ENCODE data around the gene WDR64.
A peak's percentile ranks its signal among the peaks of the same experiment; 100 is the strongest.
"Not testable (repeated sequence)": the region's sequence is repeated elsewhere in the genome, so short reads cannot be mapped to it uniquely, and the experiment has no call there.

WDR64 gene

DNA sequence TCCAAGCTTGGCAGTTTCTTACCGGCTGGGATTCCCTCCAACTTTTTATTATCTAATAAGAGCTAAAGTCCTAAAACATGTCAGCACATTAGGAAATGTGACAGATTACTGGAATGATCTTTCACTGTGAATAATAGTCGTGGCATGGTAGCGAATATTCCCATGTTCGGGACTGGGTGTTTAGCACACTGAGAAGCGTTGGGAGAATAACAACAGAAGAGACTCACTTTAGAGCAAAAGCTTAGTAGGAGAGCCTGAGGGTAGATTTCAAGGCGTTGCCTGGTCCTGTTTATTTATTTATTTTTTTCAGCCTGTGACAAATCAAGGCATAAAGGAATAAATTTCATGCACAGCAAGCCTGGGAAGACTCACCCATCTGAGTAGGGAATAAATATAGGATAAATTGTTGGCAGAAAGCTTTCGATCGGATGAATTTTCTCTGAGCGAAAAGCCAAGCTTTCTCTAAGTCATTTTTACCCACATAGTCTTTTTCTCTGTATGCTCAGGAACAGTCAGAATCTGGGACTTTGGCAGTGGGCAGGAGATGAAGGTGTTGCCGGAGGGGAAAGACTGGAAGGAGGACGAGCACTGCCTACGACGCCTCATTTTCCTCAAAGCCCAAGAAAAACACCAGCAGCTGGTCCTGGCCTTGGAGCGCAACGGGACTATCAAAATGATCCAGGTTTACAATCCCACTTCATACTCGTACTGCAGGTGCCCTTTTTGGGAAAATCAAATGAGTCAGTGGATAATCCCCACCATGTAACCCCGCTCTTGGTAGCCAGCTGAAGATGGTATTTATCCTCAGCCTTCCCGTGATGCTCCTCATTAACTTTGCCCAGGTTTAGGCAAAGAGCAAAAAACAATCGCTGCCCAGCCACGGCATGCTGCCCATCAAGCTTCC is 97.2 kb downstream of the WDR64 start:
- DNase-seq: no peak

DNA sequence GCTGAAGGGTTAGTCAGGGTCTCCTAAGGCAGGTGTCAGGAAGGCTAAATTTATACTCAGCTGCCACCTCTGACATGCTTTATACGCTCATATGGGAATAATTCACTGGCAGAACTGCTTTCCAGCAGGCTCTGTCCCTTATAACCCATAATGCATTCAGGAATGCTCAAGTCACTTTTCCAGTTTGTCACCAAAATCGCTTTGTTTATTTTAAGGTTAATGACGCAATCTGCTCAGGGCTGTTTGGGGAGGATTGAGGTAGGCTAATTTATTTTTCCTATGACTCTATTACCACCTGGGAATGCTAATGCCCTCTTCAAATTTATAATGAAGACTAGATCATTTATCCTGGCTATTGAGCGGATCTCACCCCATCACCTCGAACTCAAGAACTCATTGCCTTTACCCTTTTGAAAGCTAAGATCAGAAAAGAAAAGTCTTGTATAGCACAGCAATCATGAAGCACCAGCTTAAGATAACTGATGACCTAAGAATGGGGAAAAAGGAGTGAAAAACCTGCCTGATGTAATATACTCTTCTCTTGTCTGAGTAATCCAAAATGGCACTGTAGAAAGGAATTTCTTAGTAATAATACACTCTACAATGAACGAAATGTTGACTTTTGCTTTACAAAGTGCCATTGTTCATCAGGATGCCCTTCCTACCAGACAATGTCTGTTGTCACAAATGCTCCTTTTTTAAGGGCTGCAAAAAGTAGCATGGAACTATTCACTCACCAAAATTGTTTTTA is 98.0 kb downstream of the WDR64 start:
- no peak for DNase-seq

DNA sequence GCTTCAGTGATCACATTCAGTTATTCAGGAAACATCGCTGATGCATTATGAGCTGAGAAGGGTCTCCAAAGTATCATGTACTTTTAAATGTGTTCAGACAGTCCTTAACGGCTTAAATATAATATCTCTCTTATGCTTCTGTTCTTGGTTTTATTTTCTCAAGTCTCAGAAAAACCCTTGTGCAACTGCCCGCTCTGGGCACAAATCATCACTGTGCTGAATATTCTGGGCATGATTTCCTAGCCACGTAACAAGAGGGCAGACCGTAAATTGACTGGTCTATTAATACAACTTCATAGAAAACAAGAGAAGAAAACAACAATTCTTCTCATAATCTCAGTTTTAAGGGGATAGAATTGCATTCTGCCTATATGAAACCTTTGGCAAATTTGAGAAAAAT is 99.4 kb downstream of the WDR64 start:
- no peak for DNase-seq

DNA sequence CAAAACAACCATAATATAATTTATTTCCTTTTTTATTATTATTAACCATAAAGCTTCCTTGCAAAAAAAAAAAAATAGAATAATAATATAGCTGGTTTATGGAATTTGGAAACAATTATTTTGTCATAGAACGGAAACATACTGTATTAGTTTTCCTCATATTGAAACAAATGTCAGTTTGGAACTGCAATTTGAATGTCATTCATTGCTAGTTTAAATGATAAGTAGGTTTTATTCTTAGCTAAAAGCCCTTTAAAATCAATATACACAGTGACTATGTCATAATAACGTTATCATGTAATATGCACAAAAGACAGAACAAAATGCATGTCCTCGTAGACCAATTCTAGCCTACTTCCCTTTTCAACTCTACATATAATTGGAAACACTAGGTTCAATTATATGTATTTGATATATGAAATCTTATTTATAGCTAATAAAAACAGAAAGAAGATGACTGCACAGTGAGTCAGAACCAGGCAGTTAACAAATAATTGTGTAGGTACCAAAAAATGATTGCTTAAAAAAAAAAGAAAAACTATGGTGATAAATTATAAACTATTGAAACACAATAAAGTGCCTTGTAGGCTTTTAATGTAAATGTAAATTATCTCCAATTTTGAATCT is 110.7 kb downstream of the WDR64 start:
- no peak for DNase-seq

DNA sequence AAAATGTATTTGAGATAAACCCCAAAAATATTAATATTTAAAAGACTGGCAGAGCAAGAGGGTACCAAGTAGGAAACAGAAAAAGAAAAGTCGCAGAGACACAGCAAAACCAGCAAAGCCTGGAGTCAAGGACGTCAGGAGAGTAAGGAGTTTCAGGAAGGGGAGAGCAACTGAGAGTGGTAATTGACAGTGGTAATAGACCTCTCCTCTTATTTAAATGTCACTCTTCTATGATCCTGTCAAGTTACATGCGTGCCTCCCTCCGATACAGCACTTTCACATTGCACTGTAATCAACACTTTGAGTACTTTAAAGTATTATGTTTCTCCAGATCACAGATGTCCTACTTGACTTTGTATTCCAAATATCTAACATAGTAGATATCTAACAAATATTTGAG is 113.3 kb downstream of the WDR64 start:
- no peak for DNase-seq

DNA sequence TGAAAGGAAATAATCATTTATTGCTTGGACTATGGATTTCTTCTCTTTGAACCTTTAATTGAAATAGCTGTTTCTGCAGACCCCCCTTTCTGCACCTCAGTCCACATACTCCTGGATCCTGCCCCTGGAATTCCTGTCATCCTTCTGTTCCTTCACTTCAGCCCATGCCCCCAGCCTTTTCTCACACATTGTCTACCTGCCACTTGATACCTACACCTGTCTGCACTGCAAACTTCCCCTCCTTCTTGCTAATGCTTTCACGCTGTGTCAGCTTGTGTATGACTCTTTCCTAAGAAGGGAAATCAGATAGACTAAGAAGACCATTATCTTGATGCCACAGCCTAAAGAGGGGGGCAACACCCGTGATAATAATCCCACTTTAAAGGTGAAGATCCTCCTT is 115.7 kb downstream of the WDR64 start:
- DNase-seq: no peak

DNA sequence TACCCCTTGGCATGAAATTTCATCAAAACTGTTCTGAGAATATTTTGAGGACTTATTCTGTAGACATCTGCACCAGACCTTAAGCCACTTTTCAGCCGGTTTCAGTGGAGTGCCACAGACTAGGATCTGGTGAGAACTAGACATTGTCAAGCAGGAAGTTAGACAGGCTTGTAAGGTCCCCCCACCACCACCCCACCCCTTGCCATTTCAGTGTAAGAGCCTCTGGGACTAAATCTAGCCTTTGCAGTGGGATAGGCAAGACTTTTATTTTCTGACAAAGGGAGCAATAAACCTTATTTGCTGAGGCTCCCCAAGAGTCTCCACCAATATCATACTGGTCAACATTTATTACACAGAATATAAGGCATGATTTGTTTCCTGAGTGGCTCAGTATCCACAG is 118.0 kb downstream of the WDR64 start:
- no peak for DNase-seq

DNA sequence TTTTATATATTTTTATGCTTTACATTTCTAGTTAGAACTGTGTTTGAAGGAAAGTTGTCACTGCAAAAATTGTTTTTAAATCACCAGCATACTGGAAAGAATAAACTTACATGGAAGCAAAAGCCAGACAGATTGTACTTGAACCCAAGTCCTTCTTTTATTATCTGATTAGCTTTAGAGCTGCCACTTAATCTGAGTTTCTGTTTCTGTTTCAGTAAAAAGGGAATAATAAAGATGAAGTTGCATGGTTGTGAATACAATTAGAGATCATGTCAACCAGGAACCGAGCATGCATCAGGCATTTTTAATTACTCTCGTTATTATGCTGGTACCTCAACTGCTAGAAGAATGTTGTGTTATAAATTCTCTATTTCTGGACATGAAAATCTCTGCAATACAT is 119.0 kb downstream of the WDR64 start:
- DNase-seq: no peak

DNA sequence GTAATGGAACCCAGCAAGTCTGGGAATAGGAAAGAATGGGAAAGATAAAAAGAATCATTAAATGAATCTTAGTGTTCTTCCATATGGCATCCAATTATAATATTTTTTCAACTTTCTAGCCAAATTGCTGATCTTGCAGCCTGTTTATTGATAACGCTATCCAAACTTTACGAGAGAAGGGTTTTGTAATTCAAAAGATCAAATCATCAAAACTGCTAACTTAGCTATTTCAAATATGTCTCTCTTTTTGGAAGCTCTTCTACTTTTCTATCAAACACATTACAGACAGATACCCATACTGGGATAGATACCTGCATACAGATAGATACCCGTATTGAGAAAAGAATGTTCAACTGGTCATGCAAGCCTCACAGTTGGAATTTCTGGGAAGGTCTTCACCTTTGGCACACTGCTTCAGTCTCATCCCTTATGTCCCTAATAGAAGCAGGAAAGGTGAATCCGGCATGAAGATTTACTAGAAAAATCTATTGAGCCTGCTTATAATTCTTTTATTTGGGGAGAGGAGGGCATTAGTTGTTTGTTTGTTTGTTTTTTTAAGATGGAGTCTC is 120.9 kb downstream of the WDR64 start:
- DNase-seq: no peak

DNA sequence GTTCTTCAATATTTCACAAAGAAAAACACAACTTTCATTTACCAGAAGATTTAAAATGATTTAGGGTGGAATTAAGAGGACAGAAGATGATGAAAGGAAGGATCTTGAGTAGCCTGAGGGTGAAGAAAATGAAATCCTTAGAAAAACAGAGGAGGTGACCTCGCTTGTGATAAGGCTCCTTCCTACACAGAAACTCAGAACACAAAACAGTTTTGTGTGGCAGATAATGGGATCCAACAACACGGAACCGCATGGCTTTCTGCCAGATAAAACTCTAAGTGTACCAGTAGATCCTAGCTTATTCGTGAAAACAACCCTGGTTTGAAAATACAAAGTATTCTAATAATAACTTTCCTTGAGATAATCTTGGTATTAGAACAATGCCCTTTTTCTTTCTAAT is 121.9 kb downstream of the WDR64 start:
- DNase-seq: no peak

DNA sequence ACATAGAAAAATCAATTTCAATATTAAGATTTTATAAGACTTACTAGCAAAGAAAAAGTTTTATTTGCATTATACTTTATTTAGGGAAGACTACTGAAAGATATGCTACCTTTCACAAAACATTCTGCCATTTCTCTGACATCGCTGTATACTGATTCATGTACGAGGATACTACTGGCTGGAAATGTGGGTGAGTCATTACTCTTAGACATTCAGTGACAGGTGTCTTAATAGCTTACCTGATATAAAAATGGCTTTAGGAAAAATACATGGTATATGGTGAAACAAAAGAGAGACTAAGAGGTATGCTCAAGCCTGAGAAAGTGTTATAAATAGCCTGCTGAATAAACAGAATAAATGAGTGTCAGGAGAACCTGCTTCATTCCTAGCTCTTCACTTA is 122.9 kb downstream of the WDR64 start:
- no peak for DNase-seq

DNA sequence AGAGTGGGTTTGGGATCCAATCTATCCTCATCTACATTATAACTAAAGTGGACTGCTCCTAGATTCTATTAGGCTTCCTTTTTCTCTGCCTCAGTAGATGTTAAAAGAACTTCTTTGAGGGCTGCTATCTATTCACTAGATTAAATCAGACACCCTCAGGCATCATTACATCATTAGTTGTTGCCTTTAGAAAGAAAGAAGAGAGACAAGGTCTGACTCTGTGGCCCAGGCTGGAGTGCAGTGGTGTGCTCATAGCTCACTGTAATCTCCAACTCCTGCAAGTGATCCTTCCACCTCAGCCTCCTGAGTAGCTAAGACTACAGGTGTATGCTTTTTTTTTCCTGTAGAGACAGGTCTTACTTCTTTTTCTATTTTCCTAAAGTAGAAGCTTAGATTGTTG is 124.8 kb downstream of the WDR64 start:
- DNase-seq: no peak

DNA sequence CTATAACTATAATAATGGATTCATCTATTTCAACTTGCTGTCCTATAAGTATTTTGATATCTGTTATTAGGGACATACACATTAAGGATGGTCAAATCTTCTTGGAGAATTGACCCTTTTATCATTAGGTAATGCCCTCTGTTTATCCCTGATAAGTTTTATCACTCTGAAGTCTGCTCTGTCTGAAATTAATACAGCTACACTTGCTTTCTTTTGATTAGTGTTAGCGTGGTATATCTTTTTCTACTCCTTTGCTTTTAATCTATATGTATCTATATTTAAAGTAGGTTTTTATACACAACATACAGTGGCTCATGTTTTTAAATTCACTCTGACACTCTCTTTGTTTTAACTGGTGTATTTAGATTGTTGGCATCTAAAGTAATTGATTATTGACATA is 126.0 kb downstream of the WDR64 start:
- DNase-seq: no peak

DNA sequence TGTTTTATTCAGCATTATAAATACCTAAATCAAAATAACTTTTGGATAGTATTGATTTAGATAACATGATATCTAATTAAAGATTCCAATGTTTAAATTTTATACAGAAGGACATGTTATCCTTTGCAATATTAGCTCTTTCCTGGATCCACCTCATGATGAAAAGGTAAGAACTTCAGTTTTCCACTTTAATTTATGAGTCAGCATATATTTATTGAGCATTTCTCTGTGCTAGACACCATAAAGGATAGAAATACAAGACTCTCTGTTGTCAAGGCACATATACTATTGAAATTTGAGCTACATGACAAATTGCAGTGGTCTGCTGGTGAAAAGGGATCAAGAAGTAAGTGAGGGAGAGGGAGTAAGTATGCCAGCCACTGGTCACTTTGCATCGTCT is 127.8 kb downstream of the WDR64 start:
- no peak for DNase-seq

DNA sequence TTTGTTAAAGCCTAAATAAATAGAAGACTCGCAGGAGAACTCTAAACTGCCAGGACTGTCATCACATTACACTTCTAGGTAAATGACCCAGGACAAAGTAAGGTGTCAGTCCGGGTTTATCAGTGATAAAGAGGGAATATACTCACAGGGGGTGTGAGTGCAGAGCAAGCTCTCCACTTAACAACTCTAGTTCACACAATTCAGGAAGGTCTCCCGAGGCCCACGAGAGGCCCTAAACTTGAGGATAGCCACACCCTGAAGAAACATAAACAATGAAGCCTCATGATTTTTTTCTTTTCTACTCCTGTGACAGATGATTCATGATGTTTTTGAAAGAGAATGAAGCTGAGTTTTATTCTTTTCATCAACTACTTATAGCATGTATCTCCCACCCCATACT is 130.3 kb downstream of the WDR64 start:
- no peak for DNase-seq

DNA sequence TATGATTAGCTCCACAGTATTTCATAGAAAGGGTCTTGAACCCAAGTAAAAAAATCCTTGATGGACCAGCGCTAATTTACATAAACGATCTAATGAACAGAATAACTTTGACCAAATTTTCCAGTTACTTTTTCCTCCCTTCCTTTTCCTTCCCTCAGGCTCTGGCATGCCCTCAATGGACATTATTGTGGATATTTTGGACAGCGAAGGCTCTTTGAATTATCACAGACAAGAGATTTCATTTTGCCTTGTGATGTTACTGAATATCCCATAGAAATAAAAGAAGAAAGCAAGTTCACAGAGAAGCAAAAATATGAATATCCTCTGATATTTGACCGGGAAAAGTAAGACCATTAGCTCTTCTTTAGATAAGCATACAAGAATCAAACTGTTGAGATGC is 135.6 kb downstream of the WDR64 start:
- DNase-seq: no peak

DNA sequence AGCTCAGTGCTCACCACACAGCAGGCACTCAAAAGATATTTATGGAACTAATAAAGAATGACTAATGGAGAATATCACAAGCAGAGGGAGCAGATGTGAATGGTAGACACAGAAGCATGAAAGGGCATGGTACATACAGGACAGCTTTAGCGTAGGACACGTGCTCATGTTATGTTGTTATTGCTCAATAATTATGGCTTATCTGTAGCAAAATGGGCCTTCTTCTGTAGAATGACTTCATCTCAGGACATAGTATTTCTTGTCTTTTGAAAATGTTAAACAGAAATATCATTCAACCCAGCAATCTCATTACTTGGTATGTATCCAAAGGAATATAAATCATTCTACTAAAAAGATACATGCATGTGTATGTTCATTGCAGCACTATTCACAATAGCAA is 137.0 kb downstream of the WDR64 start:
- DNase-seq: no peak

DNA sequence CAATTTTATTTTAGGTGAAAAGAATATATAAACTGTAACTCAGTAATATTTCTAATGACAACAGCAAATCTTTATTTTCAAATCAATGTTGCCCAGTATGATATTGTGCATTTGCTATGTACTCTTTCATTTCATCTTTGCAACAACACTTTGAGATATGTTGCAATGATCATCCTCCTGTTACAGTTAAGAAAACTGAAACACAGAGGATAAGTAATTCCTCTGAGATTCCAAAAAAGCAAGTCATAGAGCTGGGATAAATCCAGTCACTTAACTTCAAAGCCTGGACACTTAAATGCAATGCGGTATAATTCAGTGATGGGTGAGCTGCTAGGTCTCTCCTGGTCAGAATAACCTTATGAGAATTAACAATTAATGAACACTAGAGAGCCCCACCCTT is 147.3 kb downstream of the WDR64 start:
- DNase-seq: no peak

DNA sequence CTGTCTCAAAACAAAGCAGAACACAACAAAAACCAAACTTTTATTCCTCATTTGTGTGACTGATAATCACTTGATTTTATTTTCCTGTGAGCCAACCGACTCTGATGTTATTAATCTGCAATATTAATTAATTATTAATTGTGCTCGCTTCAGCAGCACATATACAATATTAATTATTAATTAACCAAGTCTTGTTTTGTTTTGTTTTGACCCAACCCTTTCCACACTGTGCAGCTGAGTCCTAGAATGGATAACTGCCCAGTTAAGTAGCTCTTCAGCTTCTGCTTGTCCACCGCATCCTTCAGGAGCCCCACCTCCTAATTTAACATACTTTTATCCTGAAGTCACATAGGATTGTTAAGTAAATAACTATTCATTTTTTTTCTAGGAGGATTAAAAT is 148.6 kb downstream of the WDR64 start:
- DNase-seq: no peak

DNA sequence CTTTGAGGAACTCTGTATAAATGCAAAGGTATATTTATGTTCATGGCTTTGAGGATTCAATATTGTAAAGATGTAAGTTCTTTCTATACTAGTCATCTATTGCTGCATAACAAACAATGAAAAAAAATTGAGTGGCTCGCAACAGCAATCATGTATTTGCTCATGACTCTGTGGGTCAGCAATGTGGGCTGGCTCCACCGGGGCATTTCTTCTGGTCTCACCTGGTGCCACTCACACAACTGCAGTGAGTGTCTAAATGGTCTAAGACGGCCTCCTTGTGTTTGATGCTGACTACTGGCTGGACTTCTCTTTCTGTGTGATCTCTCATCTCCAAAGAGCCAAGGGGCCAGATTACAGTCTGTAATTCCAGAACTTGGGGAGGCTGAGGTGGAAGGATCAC is 150.8 kb downstream of the WDR64 start:
- DNase-seq: no peak

DNA sequence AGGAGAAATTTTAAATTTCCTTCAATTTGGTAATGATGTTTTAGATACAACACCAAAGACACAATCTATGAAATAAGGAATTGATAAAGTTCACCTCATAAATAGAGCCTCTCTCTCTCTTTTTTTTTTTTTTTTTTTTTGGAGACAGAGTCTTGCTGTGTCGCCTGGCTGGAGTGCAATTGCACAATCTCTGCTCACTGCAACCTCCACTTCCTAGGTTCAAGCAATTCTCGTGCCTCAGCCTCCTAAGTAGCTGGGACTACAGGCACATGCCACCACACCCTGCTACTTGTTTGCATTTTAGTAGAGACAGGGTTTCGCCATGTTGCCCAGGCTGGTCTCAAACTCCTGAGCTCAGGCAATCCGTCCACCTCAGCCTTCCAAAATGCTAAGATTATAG is 152.6 kb downstream of the WDR64 start:
- DNase-seq: not testable (repeated sequence)

DNA sequence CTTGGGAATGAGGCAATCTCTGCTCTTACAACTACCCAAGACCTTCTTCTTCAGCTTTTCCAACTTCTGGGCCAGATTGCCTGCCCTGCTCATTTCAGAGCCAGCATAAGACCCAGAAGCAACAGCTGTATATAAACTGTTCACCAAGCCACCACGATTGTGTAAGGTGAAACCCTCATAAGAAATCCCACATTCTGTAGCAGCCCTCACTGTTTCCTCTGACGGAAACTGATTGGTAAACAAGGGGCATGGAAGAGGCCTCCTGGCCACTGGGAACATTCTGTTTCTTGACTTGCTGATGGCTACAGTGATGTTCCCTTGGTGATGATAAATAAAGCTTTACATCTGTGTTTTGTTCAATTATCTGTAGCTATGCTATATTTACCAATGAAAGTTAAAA is 156.2 kb downstream of the WDR64 start:
- DNase-seq: no peak

DNA sequence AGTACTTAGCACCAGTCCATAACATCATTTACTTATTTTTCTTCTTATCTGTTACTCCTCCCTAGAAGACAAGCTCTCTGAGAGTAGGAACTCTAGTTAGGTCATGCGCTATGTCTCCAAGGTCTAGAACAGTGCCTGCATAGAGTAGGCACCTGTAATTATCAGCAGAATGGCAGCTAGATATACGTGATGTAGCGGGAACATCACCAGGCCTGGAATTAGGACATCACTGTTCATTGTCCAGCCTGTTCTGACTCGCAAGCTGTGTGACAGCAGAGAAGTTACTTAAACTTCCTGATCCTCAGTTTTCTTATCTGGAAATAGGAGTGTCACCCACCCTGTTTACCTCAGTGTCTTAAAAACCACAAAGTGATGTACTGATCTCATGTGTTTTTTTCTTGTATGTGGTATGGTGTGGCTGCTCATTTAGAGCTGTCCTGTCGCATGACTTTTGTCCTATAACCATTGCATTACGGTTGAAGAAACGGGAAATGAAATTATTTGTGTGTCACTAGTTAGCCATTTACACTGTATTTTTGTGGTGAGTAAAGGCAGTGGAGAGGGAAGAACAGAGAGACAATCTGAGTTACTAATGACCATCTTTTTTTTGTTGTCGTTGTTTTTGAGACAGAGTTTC is 158.8 kb downstream of the WDR64 start:
- peak; percentile 2 for DNase-seq

Measured in CD4-positive, alpha-beta T cell treated with Interleukin-4 for 4 hours (primary cell).